CD4-positive, alpha-beta T cell treated with Interleukin-1 beta for 1 hour (primary cell): Measurements from ENCODE around the gene GPR18.
A peak's percentile ranks its signal among the peaks of the same experiment; 100 is the strongest.

ENCODE experiments used
- DNase-seq, 2 donors: peaks; one replicate each; pipeline ENCODE4 v3.0.0-alpha.2; 2020 to 2022

GPR18 gene

GRCh38 chr13:99258210-99258860 lies at the start of gene GPR18:
GPR18 (minus strand) TSS chr13:99258379; CDS start chr13:99255872, 2,507 bp downstream.
- DNase-seq, result peak in 1 of 2 donors; percentile 64

DNA sequence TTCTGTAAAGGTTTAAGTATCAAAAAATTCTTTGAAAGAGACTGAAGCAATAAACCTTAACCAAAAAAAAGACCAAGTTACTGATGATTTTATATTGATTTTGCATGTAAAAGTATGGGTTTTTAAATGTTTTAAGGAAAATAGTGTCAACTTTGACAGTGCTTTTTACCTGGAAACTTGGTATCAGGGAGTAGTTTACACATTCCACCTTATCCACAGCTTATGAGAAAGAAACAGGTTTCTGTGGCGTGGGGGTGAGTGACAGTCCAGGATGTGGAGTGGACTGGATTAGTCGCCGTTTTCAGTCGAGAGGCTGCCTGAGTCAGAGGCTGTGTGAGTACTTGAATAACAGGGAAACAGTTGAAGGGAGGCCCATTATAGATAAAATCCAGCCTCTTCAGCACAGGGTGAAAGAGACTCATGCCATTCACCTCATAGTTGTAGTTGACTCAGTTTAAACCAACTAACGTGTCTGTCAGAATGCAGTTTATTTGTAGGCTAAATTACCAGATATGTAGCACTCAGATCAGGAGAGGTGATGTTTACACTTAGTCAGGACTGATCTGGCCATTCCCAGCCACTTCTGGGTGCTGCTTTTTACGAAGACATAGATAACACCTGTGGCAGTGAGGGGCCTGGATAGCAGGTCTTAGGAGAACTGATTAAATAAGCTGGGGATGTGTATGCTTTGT lies 49.6 kb upstream of the GPR18 start:
- DNase-seq, result peak; percentile 56 to 57

DNA sequence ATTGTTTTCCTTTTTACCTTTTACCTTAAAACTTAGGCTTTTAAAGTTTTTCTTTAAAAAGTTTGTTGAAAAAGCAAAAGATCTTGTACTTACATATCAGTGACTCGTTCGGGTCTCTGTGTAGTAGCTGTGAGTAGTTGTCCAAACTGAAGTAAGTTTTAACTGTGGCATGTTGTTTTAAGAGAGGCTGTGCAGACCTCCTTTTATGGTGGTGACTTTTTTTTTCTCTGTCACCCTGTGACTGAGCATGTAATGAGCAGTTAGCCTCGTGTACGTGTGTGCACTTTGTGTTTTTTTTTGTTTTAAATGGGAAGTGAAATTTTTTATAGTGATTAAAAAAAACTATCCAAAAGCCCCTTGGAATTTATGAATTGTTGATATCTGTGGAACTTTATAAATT lies 49.1 kb upstream of the GPR18 start, which contains the start of gene GPR183:
GPR183 (minus strand) TSS at position 153 of the 400 bp plus-strand sequence. CDS start 11,254 bp downstream, outside the sequence.
- DNase-seq, result peak; percentile 64 to 84

- no peak for DNase-seq
Measured at GRCh38 chr13:99305566-99305965, 47.4 kb upstream of the GPR18 start.

DNA sequence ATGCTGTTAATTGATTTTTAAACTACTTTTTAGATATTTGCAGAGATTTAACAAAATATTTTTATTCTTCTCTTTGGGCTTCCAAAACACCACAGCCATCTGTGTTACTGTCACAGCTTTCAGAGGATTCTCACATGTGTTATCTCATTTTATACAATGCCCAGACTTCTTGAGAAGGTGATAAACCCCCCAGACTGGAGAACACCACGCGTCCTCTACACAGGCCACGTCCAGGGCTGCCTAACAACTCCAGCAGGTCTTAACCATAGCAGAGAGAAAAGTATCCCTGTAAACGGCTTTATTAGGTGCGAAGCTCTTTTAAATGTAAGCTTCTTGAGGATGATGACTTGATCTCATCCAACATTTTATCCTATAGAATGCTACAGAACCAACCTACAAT lies 47.0 kb upstream of the GPR18 start:
- no peak for DNase-seq

DNA sequence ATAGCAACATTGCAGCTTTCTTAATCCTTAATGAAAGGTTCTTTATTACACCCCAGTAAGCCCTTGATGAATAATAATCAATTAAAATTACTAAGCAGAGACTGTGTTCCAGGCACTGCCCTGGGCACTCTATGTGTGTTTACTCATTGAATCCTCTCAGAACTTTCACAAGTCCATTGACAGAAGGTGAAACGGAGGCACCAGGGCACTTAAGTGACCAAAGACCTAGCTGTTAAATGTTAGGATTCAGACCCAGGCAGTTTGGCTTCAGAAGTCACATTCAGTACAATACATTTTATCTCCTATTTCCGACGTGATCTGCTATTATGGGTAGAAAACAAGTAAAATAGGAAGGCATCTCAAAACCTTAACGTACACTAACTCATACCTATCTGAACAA lies 46.4 kb upstream of the GPR18 start:
- DNase-seq, result no peak

- DNase-seq, result peak; percentile 57 to 65
Measured at GRCh38 chr13:99303863-99304521, 45.8 kb upstream of the GPR18 start.

DNA sequence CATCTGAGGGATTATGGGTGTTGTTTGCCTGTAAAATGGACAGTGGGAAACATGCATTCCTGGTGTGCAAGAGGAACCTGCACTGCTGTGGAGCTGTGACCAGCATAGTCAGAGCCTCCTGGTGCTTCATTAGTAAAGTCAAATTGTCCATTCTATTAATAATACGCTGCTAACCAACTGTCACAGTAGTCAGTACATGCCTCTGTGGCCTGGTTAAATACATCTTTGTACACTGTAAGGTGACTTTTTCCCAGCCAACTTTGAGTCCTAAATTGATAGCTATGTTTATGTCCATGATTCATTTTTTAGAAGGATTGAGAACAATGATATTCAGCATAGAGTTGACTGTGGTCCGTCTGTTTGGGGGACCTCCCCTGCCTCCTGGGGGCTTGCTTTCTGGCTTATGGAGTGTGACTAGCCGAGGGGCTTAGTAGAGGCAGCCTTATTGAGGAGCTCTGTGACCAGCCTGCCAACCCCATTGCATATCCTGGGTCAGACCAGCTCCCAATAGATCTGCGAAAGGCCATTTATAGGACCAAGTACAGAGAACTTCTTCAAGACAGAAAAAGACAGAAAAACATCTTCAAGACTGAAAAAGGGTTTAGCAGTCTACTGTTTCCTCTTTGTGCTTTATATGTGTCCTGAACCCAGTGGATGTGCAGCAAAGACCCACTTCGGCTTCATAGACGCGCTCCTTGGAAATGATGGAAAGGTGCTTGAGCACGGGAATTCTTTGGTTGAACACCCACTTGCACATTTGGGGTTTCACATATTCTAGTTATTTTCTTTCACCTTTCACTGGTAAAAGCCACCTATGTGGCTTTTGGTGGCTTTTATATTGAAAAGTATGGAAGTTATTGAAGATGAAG lies 44.7 kb upstream of the GPR18 start:
- no peak for DNase-seq

GRCh38 chr13:99301913-99302636 lies 43.9 kb upstream of the GPR18 start:
- DNase-seq, result no peak

DNA sequence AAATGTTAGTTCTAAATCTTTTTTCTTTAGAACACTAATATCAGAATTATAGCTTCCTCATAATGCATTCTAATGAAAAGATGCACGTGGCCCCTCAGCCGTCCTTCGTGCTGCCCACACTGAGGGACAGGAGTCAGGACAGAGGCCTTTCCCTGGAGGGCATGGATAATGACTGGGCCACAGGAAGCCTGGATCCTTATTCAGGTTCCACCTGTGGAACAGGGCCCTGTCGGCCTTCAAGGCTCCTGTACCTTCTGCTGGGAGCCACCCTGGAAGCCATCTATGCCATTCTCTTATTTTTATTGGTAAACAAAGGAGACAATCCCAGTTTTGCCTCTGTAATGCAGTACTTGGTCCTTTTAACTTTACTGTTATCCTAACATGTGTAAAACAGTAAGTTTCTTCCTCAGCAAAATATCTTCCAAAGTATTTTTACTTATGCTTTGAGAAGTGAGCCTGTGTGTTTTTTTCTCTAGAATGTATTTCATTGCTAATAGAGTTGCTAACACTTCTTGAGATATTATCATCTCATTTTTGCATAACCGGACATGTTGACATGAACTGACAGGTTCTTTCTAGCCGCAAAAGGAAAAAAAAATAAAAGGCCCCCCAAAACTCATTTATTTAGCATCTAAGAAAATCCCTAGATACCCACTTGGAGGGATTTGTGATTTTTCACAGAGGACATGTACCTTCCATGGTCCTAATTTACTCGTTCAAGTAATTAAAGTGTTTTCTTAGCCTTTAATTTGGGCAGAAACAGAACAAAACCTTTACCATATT lies 43.1 kb upstream of the GPR18 start:
- no peak for DNase-seq

DNA sequence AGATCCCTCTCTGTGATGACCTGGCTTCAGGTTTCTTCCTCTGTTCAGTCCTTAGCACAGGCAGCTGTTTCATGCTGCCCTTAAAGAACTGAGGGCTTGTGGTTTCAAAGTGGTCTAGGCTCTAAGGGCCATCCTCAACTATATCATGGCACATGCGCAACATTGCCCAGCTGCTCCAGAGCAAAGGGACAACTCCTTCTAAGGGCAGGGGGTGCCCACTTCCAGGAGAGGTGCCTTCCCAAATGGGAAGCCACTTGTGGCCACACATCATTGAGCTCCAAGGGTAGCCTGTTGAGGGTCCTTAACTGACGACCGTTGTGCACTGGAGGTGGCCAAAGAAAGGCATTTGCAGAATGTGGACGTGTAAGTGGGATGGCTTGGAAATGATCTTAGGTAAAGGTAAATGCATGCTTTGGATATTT lies 41.8 kb upstream of the GPR18 start:
- no peak for DNase-seq

DNA sequence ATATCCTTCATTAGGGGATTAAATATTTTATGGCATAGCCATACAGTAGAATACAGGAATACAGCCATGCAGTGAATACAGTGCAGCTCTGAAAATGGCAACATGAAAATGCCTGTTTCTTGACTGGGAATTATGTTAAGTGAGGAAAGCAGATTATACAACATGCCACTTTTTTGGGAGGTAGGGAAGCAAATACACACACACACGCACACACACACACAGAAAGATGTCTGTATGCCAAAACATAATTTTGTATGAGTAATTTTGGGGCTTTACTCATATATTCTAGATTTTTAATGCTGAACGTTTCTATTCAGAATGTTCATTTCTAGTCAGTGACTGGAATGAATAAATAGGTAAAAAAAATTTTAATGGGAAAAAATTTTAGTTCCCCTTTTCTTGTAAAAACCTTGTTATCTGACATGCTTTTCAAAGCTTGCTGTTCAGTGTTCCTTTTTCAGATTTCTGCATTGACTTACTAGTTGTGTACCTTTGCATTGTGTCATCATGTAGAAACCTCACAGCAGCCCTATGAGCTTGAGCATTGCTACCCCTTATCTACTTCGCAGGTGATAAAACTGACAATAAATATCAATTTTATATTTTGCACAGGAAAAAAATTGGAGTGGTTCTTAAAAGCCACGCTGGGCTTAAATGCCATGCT lies 41.2 kb upstream of the GPR18 start:
- no peak for DNase-seq

- DNase-seq, result no peak
Measured at GRCh38 chr13:99298056-99298455, 39.9 kb upstream of the GPR18 start.

DNA sequence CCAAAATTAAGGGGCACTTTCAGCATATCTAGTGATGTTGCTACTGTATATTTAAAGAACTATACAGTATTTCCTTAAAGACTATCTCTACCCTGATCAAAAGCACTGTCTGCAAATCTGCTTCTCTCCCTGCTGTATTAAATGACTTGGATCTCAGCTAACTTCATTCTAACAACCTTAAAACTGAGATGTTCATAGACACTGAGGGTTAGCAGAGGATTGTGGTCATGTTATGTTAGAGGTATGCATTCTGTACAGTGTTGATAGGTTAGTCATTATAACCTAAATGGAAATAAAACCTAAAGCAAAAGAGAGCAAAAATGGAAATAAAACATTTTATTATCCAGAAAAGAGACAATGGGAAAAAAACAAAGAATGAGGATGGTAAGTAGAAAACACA lies 39.2 kb upstream of the GPR18 start:
- DNase-seq, result no peak

GRCh38 chr13:99296398-99296797 lies 38.2 kb upstream of the GPR18 start:
- peak in 1 of 2 donors; percentile 58 for DNase-seq

DNA sequence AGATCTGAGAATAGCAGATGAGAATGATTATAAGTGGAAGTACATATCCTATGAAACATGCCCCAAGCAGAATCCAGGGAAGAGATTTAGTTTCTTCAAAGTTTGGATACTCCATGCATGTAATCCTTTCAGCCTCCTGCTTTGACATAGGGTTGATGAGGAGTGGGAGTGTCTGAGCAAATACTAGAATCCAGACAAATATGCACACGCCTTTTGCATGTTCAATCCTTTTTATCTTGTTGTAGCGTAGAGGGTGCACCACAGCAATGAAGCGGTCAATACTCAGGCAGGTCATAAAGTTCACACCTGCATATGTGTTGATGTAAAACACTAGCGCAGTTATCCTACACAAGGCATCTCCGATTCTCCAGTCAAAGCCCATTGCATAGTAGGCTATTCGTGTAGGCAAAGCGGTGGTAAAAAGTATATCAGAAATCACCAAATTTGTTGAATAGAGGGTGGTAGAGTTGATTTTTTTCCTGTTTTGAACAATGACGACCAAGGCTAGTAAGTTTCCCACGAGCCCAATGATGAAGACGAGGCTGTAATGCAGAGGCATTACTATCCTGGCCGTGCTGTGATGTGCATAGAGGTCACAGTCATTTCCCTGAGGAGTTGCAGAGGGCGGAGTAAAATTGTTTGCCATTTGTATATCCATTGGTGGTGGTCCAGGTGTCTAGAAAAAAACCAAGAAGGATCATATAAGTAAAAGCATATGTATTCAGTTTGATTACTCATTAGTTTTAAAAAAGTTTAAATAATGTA lies 37.5 kb upstream of the GPR18 start:
- no peak for DNase-seq

GRCh38 chr13:99294958-99295357 lies 36.8 kb upstream of the GPR18 start:
- no peak for DNase-seq

DNA sequence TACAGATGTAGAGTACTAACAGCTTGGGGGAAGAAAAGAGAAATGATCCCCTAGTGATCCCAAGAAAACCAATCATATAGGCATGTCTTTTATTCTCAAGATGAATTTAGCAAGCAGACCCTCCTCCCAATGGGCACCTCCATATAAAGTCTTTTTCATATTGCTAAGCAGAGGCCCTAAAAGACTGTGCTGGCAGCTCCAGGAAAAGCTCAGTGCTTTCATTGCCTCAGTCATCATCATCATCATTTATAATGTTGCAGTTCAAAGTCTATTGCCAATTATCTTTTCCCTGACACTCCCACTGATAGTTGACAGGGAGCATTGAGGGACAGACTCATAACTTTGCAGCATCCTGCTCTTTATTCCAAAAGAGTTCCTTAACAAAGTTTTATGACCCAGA lies 36.0 kb upstream of the GPR18 start:
- no peak for DNase-seq

GRCh38 chr13:99293178-99293577 lies 35.0 kb upstream of the GPR18 start:
- no peak for DNase-seq

GRCh38 chr13:99290894-99291293 lies 32.7 kb upstream of the GPR18 start:
- DNase-seq, result no peak
